Muscle of leg (tissue), 11 donors: ENCODE measurements around the gene SGSH. TPM values are rescaled to one million over a fixed set of nuclear protein-coding genes. Genes with fewer than 3 reads are reported as not detected.

Experiments used
- DNase-seq: peaks from one replicate; pipeline ENCODE4 v3.0.0; 2013
- H3K27ac ChIP-seq: one replicate; pipeline ENCODE4 v1.5.1; 2013; ENCODE audit warnings: mild to moderate bottlenecking, low read length, control low read depth
- H3K27me3 ChIP-seq: one replicate; pipeline ENCODE4 v1.6.1; 2013; ENCODE audit warnings: low read length; ENCODE audit not compliant: control insufficient read depth, insufficient read depth
- H3K36me3 ChIP-seq: one replicate; pipeline ENCODE4 v1.6.1; 2013; ENCODE audit warnings: low read length; ENCODE audit not compliant: control insufficient read depth, insufficient read depth
- H3K4me1 ChIP-seq: one replicate; pipeline ENCODE4 v1.6.1; 2013; ENCODE audit warnings: low read length; ENCODE audit not compliant: control insufficient read depth, insufficient read depth
- H3K4me3 ChIP-seq: one replicate; pipeline ENCODE4 v1.5.1; 2013; ENCODE audit warnings: low read length, control low read depth
- H3K9me3 ChIP-seq: replicated peaks from 2 replicates; pipeline ENCODE4 v1.6.1; 2013; ENCODE audit warnings: low read depth, low read length; ENCODE audit not compliant: control insufficient read depth
- WGBS: methylation state at CpG from one replicate; pipeline ENCODE4 v1.1.5; 2013; ENCODE audit warnings: missing lambda C conversion rate; ENCODE audit not compliant: insufficient coverage; 5-methylcytosine and 5-hydroxymethylcytosine counted together
- polyA plus RNA-seq, 8 donors: library from polyadenylated mRNA; unstranded; fragments of 120-200 nt; gene quantifications; one replicate each; pipeline versions ENCODE4 v1.2.1 to v1.2.3, GENCODE V29; 2013; ENCODE audit warnings: inconsistent platforms in 1 of 8, low replicate concordance in 1 of 8; ENCODE audit not compliant: insufficient read length in 8 of 8, insufficient read depth in 1 of 8
- total RNA-seq: library from RNA; stranded (reverse); fragments of 120-200 nt; gene quantifications from one replicate; pipeline ENCODE4 v1.2.4, GENCODE V29; 2013

The SGSH gene
- total and polyA plus RNA-seq, 9 donors: 9.6 to 24.9 (median 20.2) TPM

- no peaks in the 10 kb centered on the region for H3K9me3 ChIP-seq
- H3K4me3 ChIP-seq: no peak overlapping the region
- peaks cover 72% of the 10 kb centered on the region for H3K36me3 ChIP-seq
- no peak overlapping the region for H3K27ac ChIP-seq
- 90% methylated on average over 18 of the region's 19 CpGs for WGBS
- no peak for DNase-seq
- H3K27me3 ChIP-seq: no peaks in the 10 kb centered on the region
- H3K4me1 ChIP-seq: no peaks in the 10 kb centered on the region
Observed at GRCh38 chr17:80212962-80213642, 7.0 kb downstream of the SGSH start.

GRCh38 chr17:80212511-80212910, 7.6 kb downstream of the SGSH start:
- Histone ChIP-seq H3K4me1 (no peaks in the 10 kb centered on the region), H3K4me3 (no peak overlapping the region), H3K36me3 (peaks cover 69% of the 10 kb centered on the region), H3K27me3 (no peaks in the 10 kb centered on the region), H3K27ac (no peak overlapping the region), H3K9me3 (no peaks in the 10 kb centered on the region)
- DNase-seq: no peak
- 89% methylated on average over 9 of the region's 12 CpGs for WGBS

DNA sequence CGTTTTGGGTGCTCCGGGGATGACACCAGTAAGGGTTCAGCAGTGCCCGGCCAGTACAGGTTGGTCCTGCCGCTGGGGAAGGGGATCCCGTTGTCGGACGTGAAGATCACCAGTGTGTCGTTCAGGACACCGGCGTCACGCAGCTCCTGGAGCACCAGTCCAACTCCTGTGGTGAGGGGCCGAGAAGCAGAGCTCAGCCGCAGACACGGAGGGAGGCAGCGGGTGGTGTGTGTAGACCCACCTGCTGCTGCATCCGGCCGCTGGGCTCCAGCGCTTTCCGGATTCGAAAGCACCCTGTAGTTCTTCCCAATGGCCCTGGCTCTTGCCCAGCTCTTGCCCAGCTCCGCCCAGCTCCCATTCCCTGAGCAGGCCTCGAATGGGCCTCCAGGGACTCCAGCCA, 8.0 kb downstream of the SGSH start:
- Histone ChIP-seq H3K36me3 (peaks cover 69% of the 10 kb centered on the region), H3K4me3 (no peak overlapping the region), H3K4me1 (no peaks in the 10 kb centered on the region), H3K27ac (no peak overlapping the region), H3K9me3 (no peaks in the 10 kb centered on the region), H3K27me3 (no peaks in the 10 kb centered on the region)
- 91% methylated on average over 21 of the region's 22 CpGs for WGBS
- DNase-seq: no peak

- H3K4me1 ChIP-seq: no peaks in the 10 kb centered on the region
- WGBS: 94% methylated on average over 47 of the region's 47 CpGs
- no peaks in the 10 kb centered on the region for H3K27me3 ChIP-seq
- H3K27ac ChIP-seq: no peak overlapping the region
- H3K4me3 ChIP-seq: no peak overlapping the region
- no peaks in the 10 kb centered on the region for H3K9me3 ChIP-seq
- DNase-seq: no peak
- H3K36me3 ChIP-seq: peaks cover 65% of the 10 kb centered on the region
Observed at GRCh38 chr17:80210348-80211108, 9.6 kb downstream of the SGSH start.

DNA sequence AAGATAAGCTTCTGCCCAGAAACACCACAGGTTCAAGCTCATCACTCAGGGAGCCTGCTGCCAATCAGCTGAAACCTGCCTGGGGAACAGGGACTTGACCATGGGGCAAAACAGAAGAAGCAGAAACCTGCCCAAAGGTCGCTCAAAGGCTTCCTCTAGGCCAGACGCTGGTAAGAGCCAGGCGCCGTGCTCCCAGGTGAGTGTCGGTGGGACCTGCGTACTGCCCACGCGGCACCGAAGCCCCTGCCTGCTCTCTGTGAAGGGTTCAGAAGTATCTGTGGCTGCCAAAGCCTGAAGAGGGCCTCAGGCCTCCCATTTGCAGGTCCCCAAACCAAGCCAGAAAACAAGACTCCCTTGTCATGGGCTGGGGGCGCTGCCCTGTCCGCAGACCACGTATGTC, 10.4 kb downstream of the SGSH start:
- no peaks in the 10 kb centered on the region for H3K9me3 ChIP-seq
- H3K4me3 ChIP-seq: no peak overlapping the region
- H3K27ac ChIP-seq: no peak overlapping the region
- peaks cover 61% of the 10 kb centered on the region for H3K36me3 ChIP-seq
- WGBS: 97% methylated on average over 9 of the region's 12 CpGs
- no peaks in the 10 kb centered on the region for H3K4me1 ChIP-seq
- H3K27me3 ChIP-seq: no peaks in the 10 kb centered on the region
- no peak for DNase-seq

- H3K36me3 ChIP-seq: peaks cover 46% of the 10 kb centered on the region
- WGBS: 92% methylated on average over 14 of the region's 16 CpGs
- no peaks in the 10 kb centered on the region for H3K4me1 ChIP-seq
- H3K27me3 ChIP-seq: no peaks in the 10 kb centered on the region
- H3K27ac ChIP-seq: no peak overlapping the region
- no peak for DNase-seq
- no peak overlapping the region for H3K4me3 ChIP-seq
- no peaks in the 10 kb centered on the region for H3K9me3 ChIP-seq
Observed at GRCh38 chr17:80208050-80208449, 12.1 kb downstream of the SGSH start.

DNA sequence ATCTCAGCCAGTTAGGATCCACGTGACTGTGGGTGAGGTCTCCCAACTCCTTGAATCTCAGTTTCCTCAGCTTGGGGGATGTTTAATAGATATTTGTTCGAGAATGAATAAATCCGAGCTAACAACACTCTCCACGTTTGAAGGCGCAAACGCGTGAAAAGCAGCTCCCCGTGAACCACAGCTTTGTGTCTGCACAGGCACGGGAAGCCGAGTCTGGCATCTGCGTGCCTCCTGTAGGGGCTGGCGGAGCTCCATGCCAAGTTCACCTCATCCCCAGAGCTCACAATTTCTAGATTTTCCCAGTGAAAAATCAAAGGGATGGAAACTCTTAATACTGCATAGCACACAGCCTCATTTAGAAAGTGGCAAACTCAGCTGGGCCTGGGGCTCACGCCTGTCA, 14.3 kb downstream of the SGSH start:
- Histone ChIP-seq H3K27me3 (no peaks in the 10 kb centered on the region), H3K9me3 (no peaks in the 10 kb centered on the region), H3K4me3 (no peak overlapping the region), H3K27ac (no peak overlapping the region), H3K4me1 (no peaks in the 10 kb centered on the region), H3K36me3 (peaks cover 28% of the 10 kb centered on the region)
- WGBS: 80% methylated on average over 10 of the region's 13 CpGs
- no peak for DNase-seq

GRCh38 chr17:80204626-80205468, 15.3 kb downstream of the SGSH start:
- Histone ChIP-seq H3K27me3 (no peaks in the 10 kb centered on the region), H3K4me3 (no peak overlapping the region), H3K27ac (no peak overlapping the region), H3K9me3 (no peaks in the 10 kb centered on the region), H3K36me3 (peaks cover 18% of the 10 kb centered on the region), H3K4me1 (no peaks in the 10 kb centered on the region)
- 64% methylated on average over 11 of the region's 19 CpGs for WGBS
- DNase-seq: no peak

DNA sequence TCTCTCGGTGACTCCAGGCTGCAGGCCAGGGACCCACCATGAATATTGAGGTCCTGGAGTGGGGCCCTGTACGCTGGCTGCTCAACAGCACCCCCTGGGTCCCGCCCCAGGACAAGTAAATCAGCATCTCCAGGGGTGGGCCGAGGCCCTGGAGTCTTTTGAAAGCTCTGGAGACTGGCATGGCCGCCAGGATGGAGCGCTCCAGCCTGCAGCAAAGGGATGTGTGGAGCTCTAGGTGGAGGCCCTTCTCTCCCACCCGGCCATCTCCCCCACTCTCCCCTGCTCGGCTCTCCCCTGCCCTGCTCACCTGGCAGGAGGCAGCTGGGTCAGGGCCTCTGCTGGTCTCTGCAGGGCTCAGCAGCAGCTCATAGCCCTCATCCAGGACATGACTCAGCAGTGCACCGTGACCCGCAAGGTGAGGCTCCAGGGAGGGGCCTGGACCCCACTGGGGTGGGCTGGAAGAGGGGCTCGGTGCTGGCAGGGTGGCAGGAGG, 16.6 kb downstream of the SGSH start:
- Histone ChIP-seq H3K9me3 (no peaks in the 10 kb centered on the region), H3K4me3 (no peak overlapping the region), H3K27me3 (no peaks in the 10 kb centered on the region), H3K4me1 (peaks cover under 1% of the 10 kb centered on the region), H3K27ac (no peak overlapping the region), H3K36me3 (peaks cover 5% of the 10 kb centered on the region)
- WGBS: 94% methylated on average over 8 of the region's 11 CpGs
- DNase-seq: no peak

DNA sequence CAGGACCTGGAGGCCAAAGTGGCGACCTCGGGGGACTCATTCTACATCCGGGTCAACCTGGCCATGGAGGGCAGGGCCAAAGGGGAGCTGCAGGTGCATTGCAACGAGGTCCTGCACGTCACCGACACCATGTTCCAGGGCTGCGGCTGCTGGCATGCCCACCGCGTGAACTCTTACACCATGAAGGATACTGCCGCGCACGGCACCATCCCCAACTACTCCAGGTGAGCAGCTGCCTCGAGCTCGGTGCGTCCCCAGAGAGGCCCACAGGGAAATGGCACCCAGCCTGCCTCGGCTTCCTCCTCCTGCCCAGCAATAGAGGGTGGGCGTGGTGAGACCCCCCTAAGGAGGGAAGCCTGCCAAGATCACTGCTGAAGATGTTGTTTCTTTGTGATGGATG, 17.9 kb downstream of the SGSH start:
- no peaks in the 10 kb centered on the region for H3K9me3 ChIP-seq
- H3K4me3 ChIP-seq: no peak overlapping the region
- WGBS: 88% methylated on average over 14 of the region's 17 CpGs
- peaks cover 4% of the 10 kb centered on the region for H3K36me3 ChIP-seq
- no peak overlapping the region for H3K27ac ChIP-seq
- no peak for DNase-seq
- no peaks in the 10 kb centered on the region for H3K27me3 ChIP-seq
- peaks cover 10% of the 10 kb centered on the region for H3K4me1 ChIP-seq
